K562 (cell line): ENCODE data around the gene NDUFAF8. TPM values are rescaled to one million over a fixed set of nuclear protein-coding genes. Genes with fewer than 3 reads are reported as not detected.

Source experiments
- ATAC-seq: fragments of 200-7000 bp; cut with Tn5 transposase; 3 replicates; pipeline ENCODE4 v1.9.1; 2020; ENCODE audit warnings: moderate library complexity
- BruUV-seq: library from RNA; stranded (reverse); fragments of 400-500 nt; replicated peaks from 2 replicates; lab custom pipeline; 2021; lab: Mats Ljungman, UMichigan
- CTCF ChIA-PET: fragments of 300-600 bp; formaldehyde crosslinking; extraction: SDS; loops from one replicate; lab custom pipeline; 2021; ENCODE audit warnings: low intra/inter-chr PET ratio; lab: Yijun Ruan, JAX
- POLR2A ChIA-PET: fragments of 300-600, 350-650 bp; sonication (Branson Sonifier 250); formaldehyde crosslinking; extraction: SDS; loops from one replicate; lab custom pipeline; 2021; ENCODE audit warnings: antibody characterized with exemption, inconsistent platforms; lab: Yijun Ruan, JAX
- DNase-seq, 4 experiments: peaks; one replicate each; pipeline versions ENCODE4 v3.0.0 to v3.0.0-alpha.2; 2011 to 2018; ENCODE audit warnings: low spot score in 3 of 4, mixed read lengths in 3 of 4; ENCODE audit errors: extremely low read depth in 1 of 4
- FAIRE-seq: peaks from 2 replicates; lab custom pipeline; 2011; peaks lifted over from hg19 to GRCh38; lab: Jason Lieb, UNC
- H2AFZ ChIP-seq: 2 replicates; pipeline ENCODE4 v1.6.0; 2011; ENCODE audit warnings: low read depth, low read length, control low read depth, inconsistent platforms
- H3K27ac ChIP-seq: fragments of 200-600 bp; 3 replicates; pipeline ENCODE4 v1.8.0; 2011; ENCODE audit warnings: low read depth, mild to moderate bottlenecking, control low read depth, inconsistent platforms, low read length, moderate library complexity, mixed read lengths; ENCODE audit errors: extremely low read depth
- H3K27me3 ChIP-seq, 2 experiments: fragments of 300-600 bp in 1 of 2; 2 replicates in 1 of 2; 3 replicates in 1 of 2; pipeline versions ENCODE4 v1.6.0 to v1.8.0; 2011; ENCODE audit warnings: inconsistent platforms in 2 of 2, low read length in 2 of 2, mild to moderate bottlenecking in 1 of 2, mixed read lengths in 1 of 2, moderate library complexity in 1 of 2; ENCODE audit not compliant: control insufficient read depth in 2 of 2, insufficient read depth in 2 of 2
- H3K36me3 ChIP-seq: fragments of 300-600 bp; 3 replicates; pipeline ENCODE4 v1.8.0; 2011; ENCODE audit warnings: mild to moderate bottlenecking, low read length, inconsistent platforms; ENCODE audit not compliant: control insufficient read depth, insufficient read depth
- H3K4me1 ChIP-seq, 2 experiments: fragments of 200-600 bp in 1 of 2; replicated peaks in 1 of 2; 2 replicates in 1 of 2; 3 replicates in 1 of 2; pipeline versions ENCODE4 v1.5.1 to v1.8.0; 2011; ENCODE audit warnings: inconsistent platforms in 2 of 2, low read length in 2 of 2, mild to moderate bottlenecking in 1 of 2, mixed read lengths in 1 of 2, moderate library complexity in 1 of 2; ENCODE audit not compliant: control insufficient read depth in 2 of 2, insufficient read depth in 2 of 2
- H3K4me2 ChIP-seq: 2 replicates; pipeline ENCODE4 v1.6.1; 2011; ENCODE audit warnings: low read length, control low read depth, inconsistent platforms, mixed read lengths; ENCODE audit not compliant: insufficient read depth
- H3K4me3 ChIP-seq: fragments of 200-600 bp; sonication (generic), shearing (Covaris generic); 2 replicates; pipeline ENCODE4 v1.5.1; 2016; ENCODE audit warnings: control low read depth, inconsistent platforms
- H3K79me2 ChIP-seq: fragments of 200-600 bp; 3 replicates; pipeline ENCODE4 v1.8.0; 2011; ENCODE audit warnings: low read length, inconsistent platforms; ENCODE audit not compliant: control insufficient read depth, insufficient read depth
- H3K9ac ChIP-seq, 2 experiments: 2 replicates each; pipeline versions ENCODE4 v1.6.0 to v1.6.1; 2011; ENCODE audit warnings: low read depth in 2 of 2, low read length in 2 of 2, control low read depth in 1 of 2, inconsistent platforms in 1 of 2, mild to moderate bottlenecking in 1 of 2, mixed read lengths in 1 of 2; ENCODE audit not compliant: insufficient read depth in 1 of 2
- H3K9me1 ChIP-seq: one replicate; pipeline ENCODE4 v1.6.0; 2011; ENCODE audit warnings: inconsistent platforms, mild to moderate bottlenecking, low read length, moderate library complexity; ENCODE audit not compliant: control insufficient read depth, insufficient read depth
- H3K9me3 ChIP-seq: replicated peaks from 2 replicates; pipeline ENCODE4 v1.5.1; 2011; ENCODE audit warnings: low read depth, low read length, inconsistent platforms; ENCODE audit not compliant: control insufficient read depth, insufficient read depth
- H4K20me1 ChIP-seq: replicated peaks from 2 replicates; pipeline ENCODE4 v1.6.1; 2011; ENCODE audit warnings: low read length, inconsistent platforms, mixed read lengths; ENCODE audit not compliant: control insufficient read depth, insufficient read depth
- CBX5 ChIP-seq: IDR thresholded peaks from 2 replicates; pipeline ENCODE4 v1.6.1; 2014; ENCODE audit warnings: low read depth, borderline replicate concordance
- CCAR2 ChIP-seq: fragments of 200-400 bp; formaldehyde crosslinking; IDR thresholded peaks from 2 replicates; pipeline ENCODE4 v1.6.1; 2017; ENCODE audit warnings: mild to moderate bottlenecking, low read depth, low read length
- GABPB2 ChIP-seq: fragments of 250-450 bp; sonication (Bioruptor Pico); conservative IDR thresholded peaks from 2 replicates; pipeline ENCODE4 v1.5.1; 2021; ENCODE audit warnings: mild to moderate bottlenecking
- KDM4B ChIP-seq, 2 experiments: fragments of 450-650 bp in 1 of 2; sonication (generic) in 1 of 2; IDR thresholded peaks; 2 replicates each; pipeline ENCODE4 v1.6.1; 2016 to 2017; ENCODE audit warnings: borderline replicate concordance in 2 of 2, antibody characterized with exemption in 1 of 2, low read depth in 1 of 2, mild to moderate bottlenecking in 1 of 2
- MED1 ChIP-seq: sonication (generic); formaldehyde crosslinking; IDR thresholded peaks from 2 replicates; pipeline ENCODE4 v1.8.1; 2023; ENCODE audit warnings: missing genetic modification reagents, borderline replicate concordance
- MEF2A ChIP-seq: IDR thresholded peaks from 2 replicates; pipeline ENCODE4 v1.6.1; 2011; ENCODE audit warnings: low read depth, mild to moderate bottlenecking, low read length, moderate library complexity; ENCODE audit not compliant: control insufficient read depth
- NFIC ChIP-seq: fragments of 450-650 bp; IDR thresholded peaks from 2 replicates; pipeline ENCODE4 v1.6.1; 2017; ENCODE audit warnings: mild to moderate bottlenecking, inconsistent platforms
- NR4A1 ChIP-seq, 2 experiments: fragments of 250-450 bp in 1 of 2; fragments of 450-650 bp in 1 of 2; sonication (Bioruptor Pico) in 1 of 2; IDR thresholded peaks; 2 replicates each; pipeline versions ENCODE4 v1.4.0 to v1.6.1; 2016 to 2020; ENCODE audit warnings: mild to moderate bottlenecking in 2 of 2, missing compliant biosample characterization in 1 of 2, missing genetic modification characterization in 1 of 2, moderate library complexity in 1 of 2
- PRPF4 ChIP-seq: fragments of 200-400 bp; formaldehyde crosslinking; IDR thresholded peaks from one replicate; pipeline ENCODE4 v1.6.1; 2017; ENCODE audit warnings: low read length, low read depth, mild to moderate bottlenecking; ENCODE audit not compliant: insufficient read depth, poor library complexity, severe bottlenecking
- RAD51 ChIP-seq: fragments of 450-650 bp; IDR thresholded peaks from 2 replicates; pipeline ENCODE4 v1.7.1; 2016; ENCODE audit warnings: low read depth, mild to moderate bottlenecking, borderline replicate concordance
- SRSF1 ChIP-seq: fragments of 200-400 bp; formaldehyde crosslinking; IDR thresholded peaks from 2 replicates; pipeline ENCODE4 v1.6.1; 2017; ENCODE audit warnings: mild to moderate bottlenecking, low read depth, low read length, moderate library complexity
- STAT5A ChIP-seq: IDR thresholded peaks from 2 replicates; pipeline ENCODE4 v1.6.1; 2012; ENCODE audit warnings: low read length, inconsistent platforms, borderline replicate concordance
- TAF1 ChIP-seq: IDR thresholded peaks from 2 replicates; pipeline ENCODE4 v1.6.1; 2011; ENCODE audit warnings: mild to moderate bottlenecking, low read length, moderate library complexity; ENCODE audit not compliant: insufficient read depth, control insufficient read depth, severe bottlenecking; ENCODE audit errors: extremely low read depth
- WHSC1 ChIP-seq: IDR thresholded peaks from one replicate; pipeline ENCODE4 v1.6.1; 2012; ENCODE audit warnings: low read length, control low read depth, inconsistent platforms
- ZNF253 ChIP-seq: fragments of 250-450 bp; sonication (Bioruptor Pico); conservative IDR thresholded peaks from 2 replicates; pipeline ENCODE4 v1.6.1; 2021; ENCODE audit warnings: mild to moderate bottlenecking
- WGBS: fragments of 100-300 bp; shearing (Covaris generic); methylation state at CpG from one replicate; pipeline ENCODE4 v1.1.6; 2016; ENCODE audit warnings: low coverage, mixed read lengths; ENCODE audit not compliant: insufficient coverage; ENCODE audit errors: missing lambda C conversion rate; 5-methylcytosine and 5-hydroxymethylcytosine counted together
- in situ Hi-C: fragments of 300-500 bp; cut with MboI; formaldehyde crosslinking; loops from 4 replicates; pipeline ENCODE4 v1.15.0; 2018; ENCODE audit warnings: inconsistent platforms, mixed read lengths
- intact Hi-C: fragments of 100-400 bp; cut with micrococcal nuclease; formaldehyde crosslinking; loops from 2 replicates; pipeline ENCODE4 v1.14.2; 2022
- polyA plus RNA-seq, 8 experiments: library from polyadenylated mRNA; depleted of rRNA in 4 of 8; stranded (reverse) in 5 of 8; unstranded in 3 of 8; fragments of >200 nt; fragmentation: Nextera tagmentation in 2 of 8; fragmentation: Illumina TruSeq in 1 of 8; extraction: Ambion mirVana in 2 of 8; extraction: Trizol in 1 of 8; gene quantifications; 2 replicates each; pipeline versions ENCODE4 v1.2.1 to v1.2.3, GENCODE V29; 2011 to 2014; ENCODE audit warnings: inconsistent platforms in 1 of 8, missing spikeins in 1 of 8
- total RNA-seq, 7 experiments: library from RNA; depleted of rRNA in 6 of 7; stranded (reverse); fragments of >200 nt in 6 of 7; fragmentation: Illumina TruSeq in 2 of 7; extraction: Trizol in 2 of 7; gene quantifications; 2 replicates each; pipeline versions ENCODE4 v1.2.1 to v1.2.3, GENCODE V29; 2011 to 2021; ENCODE audit warnings: low replicate concordance in 1 of 7
- TF ChIP-seq, protein P1 (sequence below): sonication (generic); formaldehyde crosslinking; IDR thresholded peaks from 2 replicates; pipeline ENCODE4 v1.8.1; 2023; ENCODE audit warnings: mild to moderate bottlenecking, missing genetic modification reagents
- TF ChIP-seq, protein P2 (sequence below): fragments of 250-450 bp; sonication (Bioruptor Pico); IDR thresholded peaks from 2 replicates; pipeline ENCODE4 v1.4.0; 2020
- TF ChIP-seq, protein P3 (sequence below): fragments of 250-450 bp; sonication (Bioruptor Pico); IDR thresholded peaks from 2 replicates; pipeline ENCODE4 v1.8.0; 2022; ENCODE audit warnings: moderate library complexity, mild to moderate bottlenecking, inconsistent platforms
- TF ChIP-seq, protein P4 (sequence below): fragments of 450-650 bp; IDR thresholded peaks from 2 replicates; pipeline ENCODE4 v1.6.1; 2016

NDUFAF8 gene
- total and polyA plus RNA-seq, 9 of the 15 experiments (the other 6 are each of a cell fraction or from before 2014, with no cell fraction given): 13.5 to 144 (median 90.0) TPM

DNA sequence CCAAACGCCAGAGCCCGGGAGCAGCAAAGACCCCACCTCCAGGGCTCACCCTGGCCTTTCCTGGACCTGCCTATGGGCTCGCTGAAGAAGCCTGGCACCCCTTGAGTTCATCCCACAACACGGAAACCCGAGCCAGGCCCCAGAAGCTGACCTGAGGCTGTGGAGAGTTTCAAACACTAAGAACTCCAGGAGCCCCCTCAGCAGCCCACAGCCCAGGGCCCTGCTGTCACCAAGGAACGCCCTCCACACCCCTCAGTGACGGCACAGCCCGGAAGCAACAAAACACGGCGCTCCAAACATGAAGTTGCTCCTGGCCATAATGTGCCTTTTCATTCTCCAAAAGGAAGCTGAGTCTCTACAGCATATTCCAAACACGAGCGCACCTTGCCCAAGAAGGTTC, 46.8 kb downstream of the NDUFAF8 start:
- H4K20me1 ChIP-seq: no peaks in the 10 kb centered on the region
- in situ Hi-C loops: no loop called here
- no TSS peak for BruUV-seq
- peaks cover 44% of the 10 kb centered on the region for H3K79me2 ChIP-seq
- CTCF ChIA-PET: no interaction called here
- H3K4me1 ChIP-seq: peaks cover 17 to 54% of the 10 kb centered on the region in 2 experiments
- no peaks in the 10 kb centered on the region for H3K9me3 ChIP-seq
- POLR2A ChIA-PET: interaction anchor here (0.6 to 2.2 kb wide), 6 partner anchors 9 to 226 kb away, joined by 3 to 8 read pairs (median 3); partner anchors contain the start of genes ACTG1 and SLC38A10
- H3K9ac ChIP-seq: peak overlapping the region; percentile 65 to 89
- H3K27me3 ChIP-seq: no peaks in the 10 kb centered on the region
- peak overlapping the region; percentile 22; the same call in 1 of the 2 replicates for H3K4me3 ChIP-seq
- ATAC-seq: peak; percentile 20; the same call in 2 of the 3 replicates
- no peaks in the 10 kb centered on the region for H3K9me1 ChIP-seq
- peaks cover 64% of the 10 kb centered on the region; the same call in 2 of the 3 replicates for H3K36me3 ChIP-seq
- DNase-seq: no peak
- peak overlapping the region; percentile 84 for H3K27ac ChIP-seq
- peak overlapping the region; percentile 94 for H2AFZ ChIP-seq
- peak; percentile 66 for FAIRE-seq
- intact Hi-C loops: no loop called here
- WGBS: 76% methylated on average over 12 of the region's 12 CpGs
- H3K4me2 ChIP-seq: peak overlapping the region; percentile 81
- TF ChIP-seq MEF2A (no peak), SRSF1 (no peak), CBX5 (no peak), GABPB2 (CRISPR knock-in tag) (no peak), STAT5A (no peak), TAF1 (no peak), MED1 (CRISPR knock-in tag) (no peak), NFIC (no peak), CCAR2 (no peak), RAD51 (no peak), PRPF4 (no peak), KDM4B (IDR thresholded peaks at IDR 0.05; ENCODE audit: borderline replicate concordance in 2 of 2, low read depth in 1 of 2) (no peak), WHSC1 (no peak), ZNF253 (no peak), NR4A1 (CRISPR knock-in tag; IDR thresholded peaks at IDR 0.05) (no peak), NR4A1 (tag; IDR thresholded peaks at IDR 0.05) (no peak)
- TF ChIP-seq, protein P1, sequence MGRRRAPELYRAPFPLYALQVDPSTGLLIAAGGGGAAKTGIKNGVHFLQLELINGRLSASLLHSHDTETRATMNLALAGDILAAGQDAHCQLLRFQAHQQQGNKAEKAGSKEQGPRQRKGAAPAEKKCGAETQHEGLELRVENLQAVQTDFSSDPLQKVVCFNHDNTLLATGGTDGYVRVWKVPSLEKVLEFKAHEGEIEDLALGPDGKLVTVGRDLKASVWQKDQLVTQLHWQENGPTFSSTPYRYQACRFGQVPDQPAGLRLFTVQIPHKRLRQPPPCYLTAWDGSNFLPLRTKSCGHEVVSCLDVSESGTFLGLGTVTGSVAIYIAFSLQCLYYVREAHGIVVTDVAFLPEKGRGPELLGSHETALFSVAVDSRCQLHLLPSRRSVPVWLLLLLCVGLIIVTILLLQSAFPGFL (CRISPR knock-in tag): no peak
- TF ChIP-seq, protein P2, sequence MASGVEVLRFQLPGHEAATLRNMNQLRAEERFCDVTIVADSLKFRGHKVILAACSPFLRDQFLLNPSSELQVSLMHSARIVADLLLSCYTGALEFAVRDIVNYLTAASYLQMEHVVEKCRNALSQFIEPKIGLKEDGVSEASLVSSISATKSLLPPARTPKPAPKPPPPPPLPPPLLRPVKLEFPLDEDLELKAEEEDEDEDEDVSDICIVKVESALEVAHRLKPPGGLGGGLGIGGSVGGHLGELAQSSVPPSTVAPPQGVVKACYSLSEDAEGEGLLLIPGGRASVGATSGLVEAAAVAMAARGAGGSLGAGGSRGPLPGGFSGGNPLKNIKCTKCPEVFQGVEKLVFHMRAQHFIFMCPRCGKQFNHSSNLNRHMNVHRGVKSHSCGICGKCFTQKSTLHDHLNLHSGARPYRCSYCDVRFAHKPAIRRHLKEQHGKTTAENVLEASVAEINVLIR (CRISPR knock-in tag): no peak
- TF ChIP-seq, protein P3, sequence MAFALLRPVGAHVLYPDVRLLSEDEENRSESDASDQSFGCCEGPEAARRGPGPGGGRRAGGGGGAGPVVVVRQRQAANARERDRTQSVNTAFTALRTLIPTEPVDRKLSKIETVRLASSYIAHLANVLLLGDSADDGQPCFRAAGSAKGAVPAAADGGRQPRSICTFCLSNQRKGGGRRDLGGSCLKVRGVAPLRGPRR (CRISPR knock-in tag): no peak
- TF ChIP-seq, protein P4, sequence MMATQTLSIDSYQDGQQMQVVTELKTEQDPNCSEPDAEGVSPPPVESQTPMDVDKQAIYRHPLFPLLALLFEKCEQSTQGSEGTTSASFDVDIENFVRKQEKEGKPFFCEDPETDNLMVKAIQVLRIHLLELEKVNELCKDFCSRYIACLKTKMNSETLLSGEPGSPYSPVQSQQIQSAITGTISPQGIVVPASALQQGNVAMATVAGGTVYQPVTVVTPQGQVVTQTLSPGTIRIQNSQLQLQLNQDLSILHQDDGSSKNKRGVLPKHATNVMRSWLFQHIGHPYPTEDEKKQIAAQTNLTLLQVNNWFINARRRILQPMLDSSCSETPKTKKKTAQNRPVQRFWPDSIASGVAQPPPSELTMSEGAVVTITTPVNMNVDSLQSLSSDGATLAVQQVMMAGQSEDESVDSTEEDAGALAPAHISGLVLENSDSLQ: no peak
